Activated naive CD4-positive, alpha-beta T cell treated with Interleukin-2 at 50 U/mL for 16 hours (primary cell): Measurements from ENCODE around the gene ELF1.

Source experiments
- DNase-seq: peaks from one replicate; pipeline ENCODE4 v3.0.0-alpha.2; 2020

ELF1 gene

DNA sequence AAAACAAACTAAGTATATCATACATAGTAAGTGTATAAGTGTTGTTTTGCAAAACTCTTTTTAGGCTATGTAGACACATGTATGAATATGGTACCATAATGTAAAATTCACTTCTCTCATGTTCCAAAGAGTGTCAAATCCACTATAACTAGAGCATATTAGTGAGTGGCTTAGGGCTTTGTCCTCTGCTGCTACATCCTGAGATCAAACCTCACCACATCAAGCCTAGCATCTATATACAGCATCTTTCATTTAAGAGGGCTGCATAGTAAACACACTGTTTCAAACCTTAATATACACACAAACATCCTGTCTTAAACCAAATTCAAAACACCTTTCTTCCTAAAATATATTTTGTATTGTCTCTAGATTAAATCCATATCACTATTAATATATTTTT, 38.7 kb downstream of the ELF1 start:
- no peak for DNase-seq

DNA sequence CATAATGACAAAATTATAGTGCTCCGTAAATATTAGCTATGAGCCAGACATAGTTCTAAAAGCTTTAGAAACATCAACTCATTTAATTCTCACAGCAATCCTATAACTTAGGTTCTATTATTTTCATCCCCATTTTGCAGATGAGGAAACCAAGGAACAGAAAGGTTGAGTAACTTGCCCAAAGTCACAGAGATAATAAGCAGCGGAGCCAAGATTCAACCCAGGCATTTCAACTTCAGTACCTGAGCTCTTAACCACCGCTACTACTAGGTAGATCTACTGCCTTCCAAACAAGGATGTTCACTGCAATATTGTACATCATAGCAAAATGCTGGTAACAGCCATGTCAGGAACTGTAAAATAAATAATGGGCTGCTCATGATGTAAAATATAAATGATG, 39.9 kb downstream of the ELF1 start:
- no peak for DNase-seq

DNA sequence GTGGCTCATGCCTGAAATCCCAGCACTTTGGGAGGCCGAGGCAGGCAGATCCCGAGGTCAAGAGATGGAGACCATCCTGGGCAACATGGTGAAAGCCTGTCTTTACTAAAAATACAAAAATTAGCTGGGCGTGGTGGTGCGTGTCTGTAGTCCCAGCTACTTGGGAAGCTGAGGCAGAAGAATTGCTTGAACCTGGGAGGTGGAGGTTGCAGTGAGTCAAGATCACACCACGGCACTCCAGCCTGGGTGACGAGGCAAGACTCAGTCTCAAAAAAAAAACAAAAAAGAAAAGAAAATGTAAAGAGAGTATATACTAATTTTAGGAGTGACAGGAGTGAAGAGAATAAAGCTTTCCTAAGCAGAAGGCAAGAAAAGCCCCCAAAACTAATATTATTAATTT, 41.0 kb downstream of the ELF1 start:
- peak; percentile 24 for DNase-seq

GRCh38 chr13:40975441-40975840, 43.7 kb downstream of the ELF1 start:
- DNase-seq: no peak

DNA sequence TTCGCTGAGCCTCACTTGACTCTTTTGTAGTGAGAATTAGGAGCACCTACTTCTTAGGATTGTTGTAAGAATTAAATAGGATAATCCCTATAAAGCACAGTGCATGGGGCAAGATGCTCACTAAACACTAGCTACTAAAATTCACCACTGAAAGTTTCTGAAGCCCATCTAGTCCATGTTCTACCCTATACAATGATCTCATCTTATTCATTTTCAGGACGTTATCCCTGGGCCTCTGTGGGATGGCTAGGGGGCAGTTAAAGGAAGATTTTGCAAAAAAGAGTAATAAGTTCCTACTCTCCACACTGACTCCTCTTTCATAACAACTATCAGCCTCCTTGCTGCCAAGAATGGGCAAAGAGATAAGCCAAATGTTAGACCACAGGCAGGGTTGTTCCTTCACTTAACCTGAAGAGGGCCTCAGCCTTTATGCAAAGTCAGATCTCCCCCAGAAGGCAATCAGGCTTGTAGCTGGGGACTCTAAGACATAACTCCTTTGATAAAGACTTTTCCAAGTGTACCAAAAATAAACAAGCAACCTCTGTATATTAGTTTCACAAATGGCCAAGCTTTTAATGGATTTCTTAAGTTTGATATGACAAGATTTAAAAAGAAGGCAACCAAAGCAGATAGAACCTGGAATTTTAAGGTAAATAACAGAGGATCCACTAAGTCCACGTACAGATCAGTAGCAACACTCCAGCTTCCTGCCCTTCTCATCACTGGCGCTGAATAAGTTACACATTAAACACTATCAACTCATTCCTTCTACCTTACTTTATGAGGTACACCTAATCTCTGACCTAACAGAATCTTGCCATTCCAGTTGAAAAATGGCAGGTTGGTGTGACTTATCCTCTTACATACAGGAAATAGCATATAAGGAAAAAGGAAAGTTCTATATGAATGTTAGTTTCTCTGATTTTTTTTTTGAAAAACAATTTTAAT, 44.4 kb downstream of the ELF1 start:
- DNase-seq: peak; percentile 27

DNA sequence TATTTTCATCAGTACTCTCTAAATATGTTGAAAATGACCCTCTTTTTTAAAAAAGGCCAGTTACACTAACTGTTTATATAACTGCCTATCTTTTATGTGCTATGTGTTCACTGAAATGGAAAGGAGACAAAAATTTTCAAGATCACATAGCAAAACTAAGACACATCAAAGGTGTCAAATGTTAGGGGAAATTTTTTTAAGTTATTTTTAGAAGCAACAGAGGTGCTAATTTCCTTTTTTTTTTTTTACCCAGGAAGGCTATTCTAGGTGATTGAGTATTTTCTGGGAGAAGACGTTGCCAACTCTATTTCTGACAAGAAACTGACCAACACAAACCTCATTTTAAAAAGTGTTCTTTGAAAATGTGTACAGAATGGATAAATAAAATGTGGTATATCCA, 45.7 kb downstream of the ELF1 start:
- DNase-seq: no peak

DNA sequence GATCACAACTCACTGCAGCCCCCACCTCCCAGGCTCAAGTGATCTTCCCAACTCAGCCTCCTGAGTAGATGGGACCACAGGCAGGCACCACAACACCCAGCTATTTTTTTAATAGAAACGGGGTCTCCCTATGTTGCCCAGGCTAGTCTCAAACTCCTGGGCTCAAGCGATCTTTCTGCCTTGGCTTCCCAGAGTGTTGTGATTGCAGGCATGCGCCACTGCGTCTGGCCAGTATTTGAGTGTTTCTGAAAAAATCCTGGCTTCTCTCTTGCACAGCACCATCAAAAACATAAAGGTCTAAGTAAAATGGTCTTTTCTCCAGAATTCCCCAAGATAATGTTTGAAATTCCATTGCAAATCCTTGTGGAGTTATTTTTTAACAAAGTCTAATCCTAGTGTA, 47.8 kb downstream of the ELF1 start:
- no peak for DNase-seq

DNA sequence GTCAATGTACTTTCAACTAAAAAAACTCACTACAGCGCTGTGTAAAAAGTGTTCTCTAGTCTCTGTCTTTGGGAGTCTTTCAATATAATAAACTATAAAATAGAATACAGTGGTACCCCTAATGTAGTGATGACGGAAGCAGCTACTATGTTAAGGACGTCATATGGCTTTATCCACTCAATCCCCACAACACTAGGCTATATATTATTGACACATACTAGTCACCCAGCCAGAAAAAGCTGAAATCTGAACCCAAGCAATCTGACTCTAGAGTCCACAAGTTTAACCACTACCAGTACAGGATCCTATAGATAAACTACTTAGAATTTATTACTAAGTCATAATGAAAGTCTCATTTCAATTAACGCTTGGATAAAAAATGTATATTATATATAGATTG, 48.3 kb downstream of the ELF1 start:
- DNase-seq: no peak

GRCh38 chr13:40969169-40969901, 49.8 kb downstream of the ELF1 start:
- DNase-seq: no peak

- no peak for DNase-seq
These were observed 50.6 kb downstream of the ELF1 start for GRCh38 chr13:40968416-40969000.

- no peak for DNase-seq
These were observed 52.8 kb downstream of the ELF1 start for GRCh38 chr13:40966298-40966697.

GRCh38 chr13:40963927-40964326, 55.2 kb downstream of the ELF1 start:
- no peak for DNase-seq

DNA sequence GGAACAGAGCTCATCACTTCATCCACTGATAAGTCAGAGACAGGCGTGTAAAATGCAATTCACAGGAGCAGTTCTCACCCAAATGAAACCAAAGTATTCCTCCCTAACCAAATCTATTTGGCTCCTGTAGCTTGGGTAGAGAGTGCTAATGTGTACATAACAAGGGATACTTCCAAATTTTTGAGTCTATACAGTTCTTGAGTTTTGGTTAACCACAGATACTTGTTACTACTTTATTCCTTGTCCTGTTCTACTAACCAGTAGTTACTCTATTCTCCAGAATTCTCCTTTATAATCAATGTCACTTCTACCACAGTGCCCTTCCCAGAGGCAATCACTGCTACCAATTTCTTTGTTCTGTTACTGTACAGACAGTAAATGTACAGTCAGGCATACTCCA, 57.3 kb downstream of the ELF1 start:
- no peak for DNase-seq

DNA sequence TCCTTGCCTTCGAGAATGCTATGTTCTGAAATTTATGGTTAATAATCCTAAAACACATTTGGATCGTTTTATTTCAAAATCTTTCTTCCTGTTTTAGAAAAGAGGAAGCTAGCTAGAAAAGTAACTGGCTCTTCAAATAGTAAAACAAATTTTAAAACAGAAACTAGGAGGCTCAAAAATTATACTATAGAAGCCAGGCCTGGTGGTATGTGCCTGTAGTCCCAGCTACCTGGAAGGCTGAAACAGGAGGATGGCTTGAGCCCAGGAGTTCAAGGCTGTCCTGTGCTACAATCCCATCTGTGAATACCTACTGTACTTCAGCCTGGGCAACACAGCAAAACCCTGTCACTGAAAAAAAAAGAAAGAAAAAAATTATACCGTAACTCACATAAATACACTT, 57.9 kb downstream of the ELF1 start:
- DNase-seq: no peak

- DNase-seq: no peak
These were observed 58.4 kb downstream of the ELF1 start for GRCh38 chr13:40960716-40961115.

DNA sequence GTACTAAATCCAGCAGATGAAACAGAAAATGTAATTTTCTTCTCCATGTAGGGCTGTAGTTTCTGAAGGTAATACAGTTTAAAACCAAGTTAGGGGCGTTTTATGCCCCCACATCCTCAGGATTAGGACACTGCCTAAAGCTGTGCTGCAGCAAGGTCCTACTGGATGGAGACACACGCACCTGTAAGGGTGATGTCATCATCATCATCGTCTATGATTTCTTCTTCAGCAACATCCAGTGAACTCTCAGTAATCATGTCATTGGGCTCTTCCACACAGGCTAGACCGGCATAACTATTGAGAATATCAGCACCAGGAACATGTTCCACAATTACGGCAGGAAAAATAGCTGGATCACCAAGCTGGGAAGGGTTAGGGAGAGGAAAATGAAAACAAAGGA, 60.5 kb downstream of the ELF1 start:
- DNase-seq: no peak

DNA sequence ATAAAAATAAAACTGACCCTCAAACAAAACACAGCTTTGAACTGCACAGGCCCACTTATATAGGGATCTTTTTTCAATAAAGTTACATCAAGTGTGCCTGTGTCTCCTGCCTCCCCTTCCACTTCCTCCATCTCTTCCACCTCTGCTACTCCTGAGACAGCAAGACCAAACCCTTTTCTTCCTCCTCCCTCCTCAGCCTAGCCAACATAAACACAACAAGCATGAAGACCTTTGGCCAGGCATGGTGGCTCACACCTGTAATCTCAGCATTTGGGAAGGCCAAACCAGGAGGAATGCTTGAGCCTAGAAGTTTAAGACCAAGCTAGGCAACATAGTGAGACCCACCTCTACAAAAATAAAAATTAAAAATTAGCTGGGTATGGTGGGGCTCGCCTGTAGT, 72.6 kb downstream of the ELF1 start:
- DNase-seq: no peak

GRCh38 chr13:40943073-40943472, 76.0 kb downstream of the ELF1 start:
- DNase-seq: no peak

DNA sequence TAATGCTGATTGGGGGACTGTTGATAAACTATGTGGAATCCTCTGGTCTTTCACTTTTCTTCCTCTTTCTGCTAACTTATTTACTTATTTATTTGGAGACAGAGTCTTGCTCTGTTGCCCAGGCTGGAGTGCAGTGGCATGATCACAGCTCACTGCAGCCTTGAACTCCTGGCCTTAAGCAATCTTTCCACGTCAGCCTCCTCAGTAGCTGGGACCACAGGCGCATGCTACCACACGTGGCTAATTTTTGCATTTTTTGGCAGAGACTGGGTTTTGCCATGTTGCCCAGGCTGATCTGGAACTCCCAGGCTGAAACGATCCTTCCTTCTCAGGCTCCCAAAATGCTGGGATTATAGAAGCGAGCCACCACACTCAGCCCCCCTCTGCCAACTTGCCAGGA, 77.5 kb downstream of the ELF1 start:
- DNase-seq: no peak

DNA sequence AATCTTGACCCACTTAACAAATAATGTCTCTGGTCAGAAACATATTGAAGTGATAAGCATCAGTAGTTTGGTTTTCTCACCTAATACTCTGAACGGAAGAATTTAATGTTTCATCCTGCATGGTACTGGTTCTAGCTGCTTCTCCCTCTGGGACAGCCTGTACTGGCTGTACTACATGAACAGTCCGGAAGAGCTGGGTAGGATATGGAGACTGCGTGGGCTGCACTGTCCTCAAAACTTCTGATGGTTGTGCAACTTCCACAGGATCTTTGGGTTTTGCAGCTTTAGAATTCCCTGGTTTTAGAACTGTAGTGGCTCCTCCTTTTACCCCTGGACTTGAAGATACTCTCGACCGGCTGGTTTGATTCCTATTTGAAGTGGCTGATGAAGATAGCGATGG, 78.3 kb downstream of the ELF1 start:
- no peak for DNase-seq

- DNase-seq: no peak
These were observed 85.5 kb downstream of the ELF1 start for GRCh38 chr13:40933508-40934204.

GRCh38 chr13:40932252-40932651, 86.9 kb downstream of the ELF1 start:
- DNase-seq: no peak

DNA sequence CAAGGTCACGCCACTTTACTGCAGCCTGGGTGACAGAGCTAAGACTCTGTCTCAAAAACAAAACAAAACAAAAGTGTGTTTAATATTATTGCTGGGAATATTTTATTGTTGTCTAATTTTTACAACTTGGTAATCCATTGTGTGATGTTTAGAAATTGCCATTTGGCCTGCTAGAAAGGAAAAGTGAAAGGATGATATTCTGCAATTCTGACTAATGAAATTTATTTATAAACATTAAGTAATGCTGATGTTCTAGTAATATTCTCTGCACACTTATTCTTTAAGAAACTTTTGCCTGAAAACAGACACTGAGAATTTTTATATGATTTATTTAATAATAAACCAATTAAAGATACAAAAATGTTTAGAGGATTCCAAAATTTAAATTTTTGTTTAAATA, 87.4 kb downstream of the ELF1 start:
- DNase-seq: no peak
